Measurements from ENCODE around the gene FCHSD2.
"Not testable (repeated sequence)": the region's sequence is repeated elsewhere in the genome, so short reads cannot be mapped to it uniquely, and the experiment has no call there.

FCHSD2 gene

DNA sequence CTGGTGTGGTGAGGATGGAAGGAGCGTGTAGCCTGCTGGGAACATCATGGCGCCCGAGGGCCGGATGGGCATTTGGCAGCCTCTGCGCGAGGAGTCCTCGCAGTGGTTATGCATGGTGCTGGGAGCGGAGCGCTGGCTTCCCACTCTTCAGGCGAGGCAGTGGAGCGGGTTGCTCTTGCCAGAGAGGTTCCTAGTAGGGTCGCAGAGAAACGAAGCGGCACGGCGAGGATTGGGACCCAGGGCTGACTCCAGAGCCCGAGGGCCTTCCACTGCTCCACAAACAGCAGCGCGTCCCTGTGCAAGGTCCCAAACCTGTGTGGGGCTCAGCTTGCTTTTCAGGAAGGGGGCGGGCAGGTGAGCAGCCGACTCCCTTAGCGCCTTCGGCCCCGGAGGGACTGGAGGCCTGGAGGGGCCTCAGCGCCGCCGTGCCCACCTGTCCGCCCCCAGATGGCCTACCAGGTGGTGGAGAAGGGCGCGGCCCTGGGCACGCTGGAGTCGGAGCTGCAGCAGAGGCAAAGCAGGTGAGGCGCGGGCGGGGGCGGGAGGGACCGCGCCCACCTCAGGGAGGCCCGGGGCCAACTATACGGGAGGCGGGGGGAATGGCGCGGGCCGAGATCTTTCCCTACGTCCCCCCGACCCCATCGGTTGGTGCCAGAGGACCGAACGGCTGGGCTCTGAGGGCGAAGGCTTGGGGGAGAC is 320.7 kb downstream of the FCHSD2 start:
- no peaks in the 10 kb centered on the region for H3K9me3 Mint-ChIP-seq
- H3K27ac Mint-ChIP-seq = peak overlapping the region in 1 of 2 donors; percentile 74

DNA sequence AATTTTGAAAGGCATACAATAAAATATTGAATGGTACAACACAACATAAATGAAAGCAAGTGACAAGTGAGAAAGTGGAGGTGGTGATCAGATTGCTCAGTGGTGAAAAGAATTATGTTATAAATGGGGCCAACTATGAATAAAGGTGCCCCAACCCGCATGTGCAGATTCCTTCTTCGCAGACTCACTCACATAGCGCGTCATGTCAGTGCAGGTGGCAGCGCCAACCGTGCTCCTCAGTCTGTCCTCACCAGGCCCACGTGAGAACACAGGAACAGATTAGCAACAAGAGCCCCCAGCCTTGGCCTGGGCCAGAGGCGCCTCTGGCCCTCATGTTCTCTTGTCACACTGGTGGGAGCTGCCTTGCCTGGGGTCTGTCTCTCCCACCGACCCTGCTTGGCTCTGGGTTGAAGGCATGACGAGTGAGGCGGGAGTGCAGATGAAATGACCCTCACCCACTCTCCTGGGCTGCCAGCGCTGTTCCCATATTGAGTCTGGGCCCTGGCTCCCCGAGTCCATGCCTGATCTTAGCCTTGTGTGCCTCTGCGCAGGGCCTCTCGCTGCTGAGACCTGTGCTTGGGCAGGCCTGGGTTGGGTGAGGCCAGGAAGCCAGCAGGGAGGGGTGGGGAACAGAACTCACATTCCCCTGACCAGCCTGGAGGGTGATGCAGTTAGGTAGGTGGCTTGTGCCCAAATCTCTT is 321.5 kb downstream of the FCHSD2 start:
- Mint-ChIP-seq H3K27ac (peak overlapping the region in 1 of 2 donors; percentile 74), H3K4me1 (peaks cover 69% of the 10 kb centered on the region), H3K9me3 (no peaks in the 10 kb centered on the region), H3K27me3 (no peaks in the 10 kb centered on the region), H3K4me3 (peak overlapping the region in 1 of 2 donors; percentile 11)
- no peak for DNase-seq
- ATAC-seq = no peak

More for the DNA sequence above, 320.7 kb downstream of the FCHSD2 start:
- Mint-ChIP-seq H3K27me3 (no peaks in the 10 kb centered on the region), H3K4me3 (peak overlapping the region in 1 of 2 donors; percentile 13), H3K4me1 (peaks cover 61% of the 10 kb centered on the region)
- ATAC-seq = peak; percentile 11
- no peak for DNase-seq

DNA sequence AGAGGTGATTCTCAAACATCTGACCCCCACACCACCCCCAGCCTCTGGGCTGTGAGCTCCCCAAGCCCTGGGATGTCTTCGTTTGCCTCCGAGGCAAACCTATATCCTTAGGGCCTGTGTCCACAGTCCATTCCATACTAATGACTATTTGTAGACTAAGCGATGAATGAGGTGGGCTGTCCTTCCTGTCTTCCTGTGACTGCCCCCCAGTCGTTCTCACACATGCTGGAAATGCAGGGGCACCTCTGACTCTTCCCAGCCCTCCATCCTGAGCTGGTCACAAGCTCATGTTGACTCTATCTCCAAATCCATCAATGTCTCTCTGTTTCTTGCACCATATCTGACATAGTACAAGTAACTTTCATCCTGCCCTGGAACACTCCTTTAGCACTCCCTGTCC is 323.1 kb downstream of the FCHSD2 start:
- no peaks in the 10 kb centered on the region for H3K27me3 Mint-ChIP-seq

DNA sequence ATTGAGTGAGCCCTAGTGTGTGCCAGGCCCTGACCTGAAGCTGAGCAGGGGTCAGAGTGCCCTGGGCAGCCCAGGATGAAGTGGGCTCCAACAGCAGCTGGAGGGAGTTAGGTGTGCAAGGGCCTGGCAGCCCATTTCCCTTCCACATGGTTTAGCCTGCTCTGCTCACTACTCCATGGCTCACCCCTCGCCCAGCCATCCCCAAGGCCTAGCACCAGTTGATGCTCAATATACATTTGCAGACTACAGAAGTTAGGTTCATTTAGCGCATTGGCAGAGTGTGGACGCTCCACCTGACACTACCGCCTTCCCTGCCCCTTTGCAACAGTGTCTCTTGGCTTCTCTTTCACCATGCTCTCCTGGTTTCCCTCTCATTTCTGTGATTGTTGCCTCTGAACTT is 324.2 kb downstream of the FCHSD2 start:
- H3K27me3 Mint-ChIP-seq = no peaks in the 10 kb centered on the region
- no peaks in the 10 kb centered on the region for H3K9me3 Mint-ChIP-seq
- H3K4me3 Mint-ChIP-seq = no peak overlapping the region
- ATAC-seq (no peak), DNase-seq (no peak)
- peaks cover 65% of the 10 kb centered on the region for H3K4me1 Mint-ChIP-seq
- H3K27ac Mint-ChIP-seq = peak overlapping the region in 1 of 2 donors; percentile 77

More for the DNA sequence above, 323.1 kb downstream of the FCHSD2 start:
- no peaks in the 10 kb centered on the region for H3K9me3 Mint-ChIP-seq
- no peak overlapping the region for H3K4me3 Mint-ChIP-seq
- DNase-seq (no peak), ATAC-seq (no peak)
- H3K4me1 Mint-ChIP-seq = peaks cover 69% of the 10 kb centered on the region
- no peak overlapping the region for H3K27ac Mint-ChIP-seq

DNA sequence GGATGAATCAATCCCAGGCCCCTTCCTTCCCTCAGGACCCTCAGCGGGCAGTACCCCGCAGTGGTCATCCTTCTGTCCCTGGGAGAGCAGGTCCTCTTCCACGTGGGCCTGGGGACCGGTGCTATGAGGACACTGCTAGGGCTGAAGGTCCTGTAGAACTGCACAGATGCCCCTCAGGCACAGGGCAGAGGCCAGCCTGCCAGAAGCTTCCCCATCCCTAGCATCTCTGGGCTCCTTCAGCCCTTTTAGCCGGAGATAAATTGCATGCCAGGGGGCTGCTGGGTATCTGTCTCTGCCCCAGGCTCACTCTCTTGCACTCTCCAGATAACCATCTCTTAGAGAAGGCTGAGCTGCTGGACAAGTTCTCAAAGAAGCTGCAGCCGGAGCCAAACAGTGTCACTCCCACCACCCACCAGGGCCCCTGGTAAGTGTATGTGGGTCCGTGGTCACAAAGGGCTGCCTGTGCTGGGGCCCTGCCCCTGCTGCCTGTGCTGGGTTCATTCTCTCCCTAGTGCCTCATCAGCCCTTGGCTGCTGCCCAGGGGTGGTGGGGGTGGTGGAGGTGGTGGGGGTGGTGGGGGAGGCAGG is 325.6 kb downstream of the FCHSD2 start:
- ATAC-seq = no peak
- H3K4me3 Mint-ChIP-seq = peak overlapping the region; percentile 92 to 99
- peaks cover 74% of the 10 kb centered on the region for H3K4me1 Mint-ChIP-seq
- no peaks in the 10 kb centered on the region for H3K27me3 Mint-ChIP-seq
- DNase-seq = no peak
- no peaks in the 10 kb centered on the region for H3K9me3 Mint-ChIP-seq
- peak overlapping the region in 1 of 2 donors; percentile 43 for H3K27ac Mint-ChIP-seq

DNA sequence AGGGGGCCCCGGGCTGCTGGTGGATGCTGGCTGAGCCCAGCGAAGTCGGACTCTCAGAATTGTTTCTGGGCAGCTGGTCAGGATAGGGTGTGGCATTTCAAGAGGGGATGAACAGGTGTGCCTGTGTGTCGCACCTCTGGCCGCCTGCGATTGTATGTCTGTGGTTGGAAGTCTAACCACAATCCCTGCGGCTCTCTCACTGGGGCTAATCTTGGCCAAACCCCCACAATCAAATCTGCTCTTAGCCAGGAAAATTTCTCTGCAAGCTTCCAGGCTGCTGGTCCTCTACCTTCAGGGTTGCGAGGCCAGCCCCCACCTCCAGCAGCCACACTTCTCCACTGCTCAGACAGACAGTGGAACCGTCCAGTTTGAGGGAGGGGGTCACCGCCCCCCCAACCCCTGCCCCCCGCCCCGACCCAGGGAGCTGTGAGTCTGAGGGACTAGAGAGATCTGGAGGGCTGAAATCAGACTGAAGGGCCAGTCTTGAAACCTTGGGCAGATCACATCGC is 327.0 kb downstream of the FCHSD2 start:
- no peaks in the 10 kb centered on the region for H3K9me3 Mint-ChIP-seq
- no peaks in the 10 kb centered on the region for H3K27me3 Mint-ChIP-seq
- ATAC-seq = no peak

DNA sequence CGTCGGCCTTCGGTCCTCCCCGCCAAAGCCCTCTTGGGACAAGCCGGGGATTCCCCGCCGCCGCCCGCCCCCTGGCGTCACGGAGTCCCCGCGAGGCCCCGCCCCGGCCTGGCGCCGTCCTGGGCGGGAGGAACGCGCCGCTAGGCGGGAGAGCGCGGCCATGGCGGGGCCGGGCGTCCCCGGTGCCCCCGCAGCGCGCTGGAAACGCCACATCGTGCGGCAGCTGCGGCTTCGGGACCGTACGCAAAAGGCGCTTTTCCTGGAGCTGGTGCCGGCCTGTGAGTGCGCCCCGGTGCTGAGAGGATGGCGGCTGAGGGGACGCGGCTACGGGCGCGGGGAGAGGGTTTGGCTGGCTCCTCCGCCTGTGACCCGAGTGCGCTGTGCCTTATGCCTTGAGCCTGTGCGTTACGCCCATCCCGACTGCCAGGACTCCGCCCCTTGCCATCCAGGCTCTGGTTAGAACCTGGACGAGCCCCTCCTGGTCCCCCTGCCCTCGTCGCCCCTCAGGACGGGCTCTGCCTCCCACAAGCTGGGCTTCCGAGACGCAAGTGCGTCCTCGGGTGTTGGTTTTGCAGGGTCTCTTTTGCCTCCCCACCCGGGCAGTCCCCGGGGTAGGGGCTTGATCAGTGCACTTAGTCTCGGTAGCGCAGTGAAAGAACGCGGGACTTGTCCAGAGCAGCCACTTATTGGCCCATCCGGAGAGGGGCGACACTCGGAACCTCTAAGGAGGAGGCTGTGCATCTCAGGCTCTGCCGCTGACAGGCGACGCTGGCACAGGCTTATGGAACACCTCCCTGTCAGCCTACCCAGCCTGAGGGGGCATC is 327.6 kb downstream of the FCHSD2 start, which contains the start of gene ATG16L2:
Gene ATG16L2 (plus strand): TSS at position 126 of the 824 bp plus-strand sequence. CDS start 35 bp downstream, at position 161.
- Mint-ChIP-seq H3K4me1 (peaks cover 70% of the 10 kb centered on the region), H3K4me3 (peak within 1 kb of the TSS; percentile 92 to 99)

More for the DNA sequence above, 327.0 kb downstream of the FCHSD2 start:
- Mint-ChIP-seq H3K4me1 (peaks cover 73% of the 10 kb centered on the region), H3K27ac (peak overlapping the region; percentile 99 to 100), H3K4me3 (peak overlapping the region; percentile 92 to 99)
- DNase-seq = no peak

DNA sequence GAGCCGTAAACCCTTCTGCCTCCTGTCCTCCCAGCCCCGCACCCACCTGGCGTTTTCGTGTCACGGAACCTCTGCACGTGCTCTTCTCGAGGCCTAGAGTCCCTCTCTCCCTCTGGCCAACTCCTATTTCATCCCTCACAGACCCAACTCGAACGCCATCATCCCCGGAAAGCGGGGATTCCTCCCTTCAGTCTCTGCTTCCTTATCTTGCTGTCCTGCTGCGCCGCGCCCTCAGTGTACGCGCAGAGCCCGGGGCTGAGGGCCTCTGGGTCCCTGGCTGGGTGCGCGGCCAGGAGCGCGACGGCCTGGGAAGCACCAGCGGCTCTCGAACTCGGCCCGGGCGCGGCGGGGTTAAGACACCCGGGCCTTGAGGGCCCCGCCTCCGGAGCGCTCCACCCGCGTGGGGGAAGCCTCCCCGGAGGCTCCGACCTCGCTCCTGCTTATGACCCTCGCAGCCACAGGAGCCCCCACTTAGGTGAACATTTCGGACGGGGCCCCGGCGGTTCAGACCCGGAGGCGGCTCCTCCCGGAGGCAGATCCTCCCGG is 328.3 kb downstream of the FCHSD2 start:
- no peaks in the 10 kb centered on the region for H3K27me3 Mint-ChIP-seq
- H3K4me1 Mint-ChIP-seq = peaks cover 65% of the 10 kb centered on the region
- peak; percentile 75 for ATAC-seq
- DNase-seq = peak in 1 of 2 donors; percentile 90
- H3K27ac Mint-ChIP-seq = peak overlapping the region; percentile 99 to 100
- no peaks in the 10 kb centered on the region for H3K9me3 Mint-ChIP-seq
- peak overlapping the region; percentile 92 to 94 for H3K4me3 Mint-ChIP-seq

More for the DNA sequence above, 327.6 kb downstream of the FCHSD2 start, which contains the start of gene ATG16L2:
- ATAC-seq (peak; percentile 77), DNase-seq (peak; percentile 80 to 96)
- no peaks in the 10 kb centered on the region for H3K9me3 Mint-ChIP-seq
- peak within 1 kb of the TSS; percentile 99 to 100 for H3K27ac Mint-ChIP-seq
- H3K27me3 Mint-ChIP-seq = no peaks in the 10 kb centered on the region

DNA sequence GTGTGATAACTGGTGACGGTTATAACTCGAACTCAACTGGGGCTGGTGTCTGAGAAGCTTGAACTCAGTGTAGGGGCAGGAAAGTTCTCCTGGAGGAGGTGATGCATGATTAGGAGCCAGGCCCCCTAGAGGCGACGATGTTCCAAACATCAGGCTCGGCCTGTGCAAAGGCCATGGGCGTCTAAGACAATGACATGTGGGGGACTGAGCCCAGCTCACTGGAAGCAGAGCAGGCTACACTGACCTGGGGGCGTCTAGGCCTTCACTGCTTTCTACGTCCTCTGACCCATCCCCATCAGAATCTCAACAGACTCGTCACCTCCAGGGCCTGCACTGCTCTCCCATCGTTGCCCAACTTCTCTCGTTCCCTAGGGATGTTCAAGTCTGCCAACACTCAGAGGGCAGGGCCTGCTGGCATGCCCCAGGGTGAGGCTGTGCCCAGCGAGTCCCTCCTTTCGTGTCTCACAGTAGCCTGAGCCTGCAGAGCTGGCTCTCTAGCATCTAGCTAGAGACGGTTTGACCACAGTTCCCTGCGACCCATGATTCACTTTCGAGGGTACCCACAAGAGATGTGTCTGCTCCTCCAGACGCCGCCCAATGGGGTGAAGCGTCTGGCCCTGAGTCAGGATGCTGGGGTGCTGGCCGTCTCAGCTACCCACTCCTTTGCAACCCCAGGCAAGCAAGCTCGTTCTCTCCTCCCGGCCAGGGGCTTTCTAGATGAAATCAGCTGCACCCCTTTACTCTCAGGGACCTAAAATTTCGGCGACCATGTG is 329.0 kb downstream of the FCHSD2 start:
- Mint-ChIP-seq H3K27ac (peak overlapping the region; percentile 99 to 100), H3K4me3 (peak overlapping the region; percentile 92 to 94), H3K4me1 (peaks cover 61% of the 10 kb centered on the region), H3K9me3 (no peaks in the 10 kb centered on the region), H3K27me3 (no peaks in the 10 kb centered on the region)
- peak; percentile 76 to 88 for DNase-seq
- ATAC-seq = peak; percentile 77

DNA sequence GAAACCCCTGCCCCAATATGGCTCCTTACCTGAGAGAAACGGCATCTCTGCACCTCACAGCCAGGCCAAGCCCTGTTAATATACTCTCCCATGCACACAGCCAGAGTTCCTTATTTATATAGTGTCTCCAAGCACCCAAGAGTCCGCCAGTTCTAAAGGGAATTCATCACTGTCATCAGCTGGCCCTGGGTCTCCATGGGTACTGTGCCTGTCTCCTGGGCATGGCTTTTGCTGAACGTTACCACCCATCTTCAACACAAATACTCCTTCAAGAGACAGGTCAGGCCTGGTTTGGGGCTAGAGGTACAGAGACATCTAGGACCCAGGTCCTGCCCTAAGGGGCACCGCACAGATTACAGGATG is 329.5 kb downstream of the FCHSD2 start:
- Mint-ChIP-seq H3K27me3 (no peaks in the 10 kb centered on the region), H3K4me1 (peaks cover 56% of the 10 kb centered on the region), H3K27ac (peak overlapping the region in 1 of 2 donors; percentile 99), H3K9me3 (no peaks in the 10 kb centered on the region), H3K4me3 (peak overlapping the region; percentile 92 to 94)
- ATAC-seq = no peak
- no peak for DNase-seq

DNA sequence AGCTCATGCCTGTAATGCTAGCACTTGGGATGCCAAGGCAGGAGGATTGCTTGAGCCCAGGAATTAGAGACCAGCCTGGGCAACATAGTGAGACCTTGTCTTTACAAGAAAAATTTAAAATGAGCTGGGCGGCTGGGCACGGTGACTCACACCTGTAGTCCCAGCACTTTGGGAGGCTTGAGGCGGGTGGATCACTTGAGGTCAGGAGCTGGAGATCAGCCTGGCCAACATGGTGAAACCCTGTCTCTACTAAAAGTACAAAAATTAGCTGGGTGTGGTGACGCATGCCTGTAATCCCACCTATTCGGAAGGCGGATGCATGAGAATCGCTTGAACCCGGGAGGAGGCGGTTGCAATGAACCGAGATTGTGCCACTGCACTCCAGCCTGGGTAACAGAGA is 330.4 kb downstream of the FCHSD2 start:
- ATAC-seq, DNase-seq, H3K9me3 Mint-ChIP-seq, H3K27me3 Mint-ChIP-seq, H3K27ac Mint-ChIP-seq: not testable (repeated sequence)
- Mint-ChIP-seq H3K4me3 (peak overlapping the region; percentile 64 to 82), H3K4me1 (peaks cover 48% of the 10 kb centered on the region)

DNA sequence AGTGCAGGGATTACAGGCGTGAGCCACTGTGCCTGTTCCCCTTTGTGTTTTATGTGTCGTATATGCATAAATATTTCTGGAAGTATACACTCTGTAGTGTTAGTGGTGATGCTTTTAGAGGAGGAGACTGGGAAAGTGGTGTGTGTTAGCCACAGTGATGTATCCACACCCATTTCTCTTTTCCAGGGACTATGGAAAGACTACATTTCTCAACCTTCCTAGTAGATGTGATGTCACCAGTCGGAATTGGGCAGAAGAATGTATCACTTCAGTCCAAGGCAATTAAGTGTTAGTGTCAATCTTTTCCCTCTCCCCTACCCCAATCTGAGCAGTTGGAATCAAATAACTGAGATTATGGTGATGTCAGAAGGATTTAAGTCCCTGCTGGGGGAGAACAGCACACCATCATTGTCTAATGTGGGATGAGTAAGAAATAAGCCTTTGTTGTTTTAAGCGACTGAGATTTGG is 333.8 kb downstream of the FCHSD2 start:
- no peaks in the 10 kb centered on the region for H3K27me3 Mint-ChIP-seq
- ATAC-seq (no peak), DNase-seq (no peak)
- H3K9me3 Mint-ChIP-seq = no peaks in the 10 kb centered on the region
- peaks cover 27% of the 10 kb centered on the region for H3K4me1 Mint-ChIP-seq
- no peak overlapping the region for H3K27ac Mint-ChIP-seq
- no peak overlapping the region for H3K4me3 Mint-ChIP-seq

DNA sequence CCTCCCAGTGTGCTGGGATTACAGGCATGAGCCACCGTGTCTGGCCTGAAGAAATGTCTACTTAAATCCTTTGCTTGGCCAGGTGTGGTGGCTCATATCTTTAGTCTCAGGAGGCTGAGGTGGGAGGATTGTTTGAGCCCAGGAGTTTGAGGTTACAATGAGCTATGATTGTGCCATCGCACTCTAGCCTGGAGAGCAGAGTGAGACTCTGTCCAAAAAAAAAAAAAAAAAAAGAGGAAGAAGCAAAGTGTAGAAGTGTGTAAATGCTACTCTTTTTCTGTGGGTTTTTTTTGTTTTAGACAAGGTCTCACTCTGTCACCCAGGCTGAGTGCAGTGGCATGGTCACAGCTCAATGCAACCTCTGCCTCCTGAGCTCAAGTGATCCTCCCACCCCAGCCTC is 334.3 kb downstream of the FCHSD2 start:
- no peak overlapping the region for H3K4me3 Mint-ChIP-seq
- ATAC-seq = no peak
- no peak overlapping the region for H3K27ac Mint-ChIP-seq
- H3K9me3 Mint-ChIP-seq = no peaks in the 10 kb centered on the region
- H3K4me1 Mint-ChIP-seq = peaks cover 21% of the 10 kb centered on the region
- no peak for DNase-seq
- H3K27me3 Mint-ChIP-seq = no peaks in the 10 kb centered on the region
